ENCODE measurements around the gene OR1J2. TPM values are rescaled to one million over a fixed set of nuclear protein-coding genes. Genes with fewer than 3 reads are reported as not detected.
"Not testable (repeated sequence)": the region's sequence is repeated elsewhere in the genome, so short reads cannot be mapped to it uniquely, and the experiment has no call there.

Gene OR1J2
- total and polyA plus RNA-seq, 2 of the 8 experiments (the other 6 are each of a cell fraction or from before 2014, with no cell fraction given) = not detected

GRCh38 chr9:122527193-122527592 is 16.6 kb downstream of the OR1J2 start, which contains the start of gene OR1N1 (continued):
- TF ChIP-seq RAD21 (IDR thresholded peaks at IDR 0.05 in 1 of 2, conservative IDR thresholded peaks at IDR 0.05 in 1 of 2; ENCODE audit: low read depth in 2 of 2, low read length in 2 of 2) (no peak), SAP30 (IDR thresholded peaks at IDR 0.05; ENCODE audit: insufficient read depth, insufficient replicate concordance, low read length) (no peak), CBX5 (IDR thresholded peaks at IDR 0.05; ENCODE audit: low read depth, low read length) (no peak), POU5F1 (IDR thresholded peaks at IDR 0.05; ENCODE audit: low read depth, low read length) (no peak), TEAD4 (IDR thresholded peaks at IDR 0.05; ENCODE audit: low read depth, low read length) (no peak), SIX5 (IDR thresholded peaks at IDR 0.05; ENCODE audit: low read depth, low read length) (no peak), TAF1 (IDR thresholded peaks at IDR 0.05; ENCODE audit: low read depth, low read length) (no peak), SRF (IDR thresholded peaks at IDR 0.05; ENCODE audit: low read depth, low read length) (no peak)

GRCh38 chr9:122531157-122531556 is 20.6 kb downstream of the OR1J2 start:
- H3K27me3 ChIP-seq (replicated peaks in 1 of 4; ENCODE audit: control insufficient read depth in 3 of 4, extremely low read depth in 1 of 4, insufficient read depth in 3 of 4, low read length in 3 of 4); H3K4me2 ChIP-seq (ENCODE audit: insufficient read depth in 1 of 2, low read depth in 2 of 2, low read length in 2 of 2); H4K5ac ChIP-seq (ENCODE audit: insufficient read length, low read depth, low read length); H3K79me2 ChIP-seq (ENCODE audit: control insufficient read depth in 1 of 2, insufficient read depth in 2 of 2, low read length in 2 of 2); H3K14ac ChIP-seq (ENCODE audit: insufficient read length); H3K79me1 ChIP-seq (ENCODE audit: low read depth, low read length); H3K27ac ChIP-seq (ENCODE audit: low read depth, low read length); H3K36me3 ChIP-seq (ENCODE audit: control insufficient read depth in 2 of 4, insufficient read depth in 4 of 4, low read length in 3 of 4); CTCF ChIA-PET (ENCODE audit: partially characterized antibody); H4K20me1 ChIP-seq (replicated peaks in 1 of 2; ENCODE audit: control insufficient read depth in 1 of 2, insufficient read depth in 2 of 2, low read length in 2 of 2); H2BK5ac ChIP-seq (ENCODE audit: low read depth, low read length); H3K4me3 ChIP-seq (ENCODE audit: extremely low read depth in 1 of 4, insufficient read depth in 2 of 4, low read depth in 3 of 4, low read length in 4 of 4); H3K4me1 ChIP-seq (replicated peaks in 1 of 4; ENCODE audit: control insufficient read depth in 3 of 4, insufficient read depth in 4 of 4, low read length in 3 of 4); DNase-seq (ENCODE audit: low read depth in 1 of 2, low spot score in 2 of 2); H2BK12ac ChIP-seq (ENCODE audit: low read depth, low read length); H2BK120ac ChIP-seq (replicated peaks; ENCODE audit: low read depth, low read length); H3K18ac ChIP-seq (ENCODE audit: extremely low read depth, low read length); FAIRE-seq; H3K23me2 ChIP-seq (ENCODE audit: low read depth, low read length); H4K8ac ChIP-seq (ENCODE audit: extremely low read depth, insufficient read depth, low read length); H3K23ac ChIP-seq (ENCODE audit: insufficient read length); H2BK15ac ChIP-seq (ENCODE audit: low read length); POLR2A ChIA-PET (ENCODE audit: partially characterized antibody); H2AFZ ChIP-seq (ENCODE audit: low read length); H2BK20ac ChIP-seq (ENCODE audit: low read length); H4K91ac ChIP-seq (replicated peaks; ENCODE audit: insufficient read length, low read length); H3K56ac ChIP-seq (replicated peaks; ENCODE audit: insufficient read length, low read depth, low read length); H3K4ac ChIP-seq (replicated peaks; ENCODE audit: insufficient read length, low read depth, low read length); H3K9ac ChIP-seq (replicated peaks in 1 of 4; ENCODE audit: extremely low read depth in 1 of 4, low read depth in 3 of 4, low read length in 3 of 4); H2AK5ac ChIP-seq (ENCODE audit: low read depth, low read length): not testable (repeated sequence)
- 65% methylated on average over 4 of the region's 4 CpGs; no CpG with 5 or more reads in 1 of the 2 experiments for WGBS, 2 experiments (ENCODE audit: extremely low coverage in 1 of 2, insufficient coverage in 1 of 2, insufficient read length in 1 of 2, insufficient replicate concordance in 2 of 2, low coverage in 1 of 2, low lambda C conversion rate in 2 of 2, missing lambda C conversion rate in 1 of 2)
- peaks cover 38 to 54% of the 10 kb centered on the region in 2 experiments for H3K9me3 ChIP-seq (ENCODE audit: insufficient read depth in 2 of 2, low read depth in 1 of 2, low read length in 1 of 2)

Data from H1 (cell line).